Skeletal muscle cell (primary cell): Measurements from ENCODE around the gene CPSF3.
"Not testable (repeated sequence)": the region's sequence is repeated elsewhere in the genome, so short reads cannot be mapped to it uniquely, and the experiment has no call there.

ENCODE experiments used
- DNase-seq: peaks from one replicate; pipeline ENCODE4 v3.0.0-alpha.2; 2010; ENCODE audit warnings: low read depth
- H3K4me3 ChIP-seq: 2 replicates; pipeline ENCODE4 v1.5.1; 2011; ENCODE audit warnings: low read depth, mild to moderate bottlenecking, control low read depth, low read length, moderate library complexity

CPSF3 gene

GRCh38 chr2:9490789-9491188 is 67.3 kb downstream of the CPSF3 start:
- DNase-seq = no peak
- no peak overlapping the region for H3K4me3 ChIP-seq

- no peak overlapping the region for H3K4me3 ChIP-seq
- DNase-seq = no peak
Observed at GRCh38 chr2:9492927-9493326, 69.5 kb downstream of the CPSF3 start.

- H3K4me3 ChIP-seq = no peak overlapping the region
- DNase-seq = no peak
Observed at GRCh38 chr2:9493478-9493877, 70.0 kb downstream of the CPSF3 start.

GRCh38 chr2:9494081-9494480 is 70.6 kb downstream of the CPSF3 start:
- no peak overlapping the region for H3K4me3 ChIP-seq
- DNase-seq = no peak

- no peak for DNase-seq
- H3K4me3 ChIP-seq = no peak overlapping the region
Observed at GRCh38 chr2:9497017-9497416, 73.6 kb downstream of the CPSF3 start.

GRCh38 chr2:9498210-9498609 is 74.8 kb downstream of the CPSF3 start:
- no peak overlapping the region for H3K4me3 ChIP-seq
- no peak for DNase-seq

- no peak for DNase-seq
Observed at GRCh38 chr2:9508931-9509330, 85.5 kb downstream of the CPSF3 start.

GRCh38 chr2:9513946-9514345 is 90.5 kb downstream of the CPSF3 start:
- DNase-seq, H3K4me3 ChIP-seq: not testable (repeated sequence)

More at GRCh38 chr2:9508931-9509330, 85.5 kb downstream of the CPSF3 start:
- no peak overlapping the region for H3K4me3 ChIP-seq

- no peak for DNase-seq
- no peak overlapping the region for H3K4me3 ChIP-seq
Observed at GRCh38 chr2:9517118-9517782, 93.8 kb downstream of the CPSF3 start.

GRCh38 chr2:9518163-9518562 is 94.7 kb downstream of the CPSF3 start:
- no peak overlapping the region for H3K4me3 ChIP-seq
- DNase-seq = no peak

GRCh38 chr2:9518780-9519179 is 95.3 kb downstream of the CPSF3 start:
- no peak overlapping the region for H3K4me3 ChIP-seq
- no peak for DNase-seq

GRCh38 chr2:9519250-9519649 is 95.8 kb downstream of the CPSF3 start:
- no peak overlapping the region for H3K4me3 ChIP-seq
- peak; percentile 48 for DNase-seq
